Stimulated activated naive B cell treated with anti-CD40 and anti-IgM and Interleukin-4, amounts not matched to agents 10 μg/mL and 1 μg/mL and 100 μg/mL, for 72 hours (primary cell): ENCODE measurements around the gene GATB.
A peak's percentile ranks its signal among the peaks of the same experiment; 100 is the strongest.

Source experiments
- ATAC-seq, 2 donors: fragments of 150-1000 bp; cut with Tn5 transposase; replicated peaks; 2 replicates each; pipeline ENCODE4 v1.10.0; 2021; ENCODE audit warnings: moderate library complexity in 1 of 2
- DNase-seq: peaks from one replicate; pipeline ENCODE4 v3.0.0; 2021
- H3K27ac Mint-ChIP-seq: one replicate; pipeline ENCODE4 v1.8.0; 2022; ENCODE audit warnings: mild to moderate bottlenecking, mixed read lengths
- H3K27me3 Mint-ChIP-seq, 2 donors: one replicate each; pipeline ENCODE4 v1.8.0; 2022; ENCODE audit warnings: mixed read lengths in 2 of 2
- H3K36me3 Mint-ChIP-seq, 2 donors: one replicate each; pipeline ENCODE4 v1.8.0; 2022; ENCODE audit warnings: mixed read lengths in 2 of 2, mild to moderate bottlenecking in 1 of 2
- H3K4me1 Mint-ChIP-seq, 2 donors: one replicate each; pipeline ENCODE4 v1.8.0; 2022; ENCODE audit warnings: mixed read lengths in 2 of 2, mild to moderate bottlenecking in 1 of 2
- H3K4me3 Mint-ChIP-seq, 2 donors: one replicate each; pipeline ENCODE4 v1.8.0; 2022; ENCODE audit warnings: mild to moderate bottlenecking in 2 of 2, mixed read lengths in 2 of 2, moderate library complexity in 1 of 2
- H3K9me3 Mint-ChIP-seq, 2 donors: one replicate each; pipeline ENCODE4 v1.8.0; 2022; ENCODE audit warnings: mixed read lengths in 2 of 2, mild to moderate bottlenecking in 1 of 2

The GATB gene

DNA sequence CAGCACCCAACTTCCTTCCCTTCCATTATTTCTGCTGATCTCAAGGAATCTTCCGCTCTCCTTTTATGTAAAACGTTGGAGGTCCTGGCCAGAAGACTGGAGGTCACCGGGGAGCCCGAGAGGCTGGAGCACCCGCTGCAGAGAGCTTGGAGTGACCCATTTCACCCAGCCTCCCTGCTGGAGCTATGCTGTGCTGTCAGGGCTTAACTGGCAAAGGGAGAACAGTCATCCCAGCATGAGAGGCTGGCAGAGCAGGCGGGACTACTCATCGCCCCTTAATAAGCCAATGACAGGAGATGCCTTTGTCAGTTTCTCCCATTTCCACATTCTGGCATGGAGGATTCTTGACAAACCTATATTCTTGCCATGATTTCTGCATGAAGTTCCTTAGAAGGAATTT lies 98.9 kb downstream of the GATB start:
- DNase-seq, result no peak
- H3K27ac Mint-ChIP-seq, result no peak overlapping the region
- H3K9me3 Mint-ChIP-seq, result no peaks in the 10 kb centered on the region
- H3K4me1 Mint-ChIP-seq, result no peaks in the 10 kb centered on the region
- no peaks in the 10 kb centered on the region for H3K36me3 Mint-ChIP-seq
- H3K27me3 Mint-ChIP-seq, result no peaks in the 10 kb centered on the region
- no peak overlapping the region for H3K4me3 Mint-ChIP-seq
- ATAC-seq, result no peak

DNA sequence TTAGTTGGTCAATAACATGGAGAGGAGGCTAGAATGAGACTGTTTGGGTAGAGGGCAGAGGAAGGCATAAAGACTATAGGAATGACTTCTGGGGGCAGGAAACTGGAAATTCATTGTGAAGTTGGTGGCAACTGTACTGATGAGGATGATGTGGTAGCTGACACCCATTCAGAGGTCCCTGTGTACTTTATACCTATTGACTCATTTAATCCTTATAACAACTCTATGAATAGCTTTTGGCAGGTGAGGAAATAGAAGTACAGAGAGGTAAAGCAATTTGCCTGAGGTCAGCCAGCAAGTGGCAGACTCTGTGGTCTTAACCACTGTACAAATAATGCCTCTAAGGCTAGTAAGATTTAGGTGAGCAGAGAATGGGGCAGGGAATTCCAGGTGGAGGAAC lies 100.1 kb downstream of the GATB start:
- no peak overlapping the region for H3K4me3 Mint-ChIP-seq
- ATAC-seq (no peak), DNase-seq (no peak)
- H3K27me3 Mint-ChIP-seq, result no peaks in the 10 kb centered on the region
- H3K4me1 Mint-ChIP-seq, result no peaks in the 10 kb centered on the region
- H3K9me3 Mint-ChIP-seq, result no peaks in the 10 kb centered on the region
- no peaks in the 10 kb centered on the region for H3K36me3 Mint-ChIP-seq
- no peak overlapping the region for H3K27ac Mint-ChIP-seq

DNA sequence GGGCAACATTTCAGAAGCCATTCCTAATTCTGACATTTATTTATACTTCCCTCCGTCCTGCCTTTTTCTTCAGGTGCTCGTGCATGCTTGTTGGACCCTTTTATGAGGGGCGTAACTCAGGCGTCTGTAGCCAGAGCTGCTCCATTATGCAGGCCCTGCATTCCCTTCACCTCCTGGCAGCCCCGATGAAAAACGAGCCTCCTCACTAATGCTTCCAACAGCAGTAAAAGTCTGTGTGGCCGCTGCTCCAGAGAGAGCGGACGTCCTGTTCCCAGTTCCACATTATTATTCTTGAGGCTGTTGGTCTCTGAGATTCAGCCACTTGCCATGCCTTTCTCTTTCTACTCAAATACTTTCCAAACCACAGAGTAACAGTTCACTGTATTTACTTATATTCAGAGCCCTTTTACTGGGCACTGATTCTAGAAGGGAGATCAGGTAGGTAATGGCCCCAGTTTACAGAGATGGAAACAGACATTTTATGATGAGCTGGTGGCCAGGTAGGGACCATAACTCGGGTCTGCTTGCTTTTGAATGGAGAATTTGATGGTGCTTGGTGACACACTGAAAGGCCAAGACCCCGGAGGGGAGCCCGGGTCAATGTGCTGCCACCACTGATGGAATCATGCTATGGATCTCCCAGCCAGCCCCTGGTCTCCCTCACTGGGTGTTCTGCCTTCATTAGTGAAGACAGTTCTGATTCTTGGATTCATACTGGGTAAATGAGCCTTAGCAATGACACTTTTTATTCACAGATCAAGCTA lies 101.0 kb downstream of the GATB start:
- no peaks in the 10 kb centered on the region for H3K36me3 Mint-ChIP-seq
- DNase-seq, result no peak
- ATAC-seq, result no peak
- H3K27ac Mint-ChIP-seq, result no peak overlapping the region
- H3K4me1 Mint-ChIP-seq, result no peaks in the 10 kb centered on the region
- H3K4me3 Mint-ChIP-seq, result no peak overlapping the region
- H3K27me3 Mint-ChIP-seq, result no peaks in the 10 kb centered on the region
- no peaks in the 10 kb centered on the region for H3K9me3 Mint-ChIP-seq

DNA sequence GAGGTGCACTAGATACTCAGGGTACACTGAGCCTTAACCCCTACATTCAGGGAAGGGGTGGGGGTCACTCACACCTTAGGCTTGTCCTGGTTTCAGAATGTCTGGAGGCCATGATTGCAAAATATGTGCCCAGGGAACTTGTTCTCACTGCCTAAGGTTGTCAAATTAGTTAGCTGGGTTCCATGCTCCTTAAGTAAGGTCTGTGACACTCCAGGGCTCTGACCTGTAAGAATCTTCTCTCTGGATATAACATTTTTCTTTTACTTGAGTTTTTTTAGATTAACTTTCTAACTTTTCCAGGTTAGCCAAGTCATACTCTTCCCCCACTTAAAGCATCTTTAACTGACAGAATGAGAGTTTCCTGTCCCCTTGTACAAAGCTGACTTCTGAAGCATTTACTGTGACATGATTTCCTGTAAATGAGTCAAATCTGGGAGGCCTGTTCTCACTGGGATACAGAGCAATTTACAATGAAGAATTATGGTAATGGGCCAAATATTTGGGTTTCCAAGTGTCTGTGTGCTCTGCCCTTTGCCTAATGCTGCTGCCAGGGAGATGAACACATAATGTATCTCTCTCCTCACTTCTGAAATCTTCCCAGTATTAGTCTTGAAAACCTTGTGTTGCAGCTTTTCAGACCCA lies 101.7 kb downstream of the GATB start:
- Mint-ChIP-seq H3K27ac (no peak overlapping the region), H3K4me3 (no peak overlapping the region), H3K9me3 (no peaks in the 10 kb centered on the region), H3K27me3 (no peaks in the 10 kb centered on the region), H3K4me1 (no peaks in the 10 kb centered on the region), H3K36me3 (no peaks in the 10 kb centered on the region)
- peak in 1 of 2 donors; percentile 50 for ATAC-seq
- DNase-seq, result no peak

DNA sequence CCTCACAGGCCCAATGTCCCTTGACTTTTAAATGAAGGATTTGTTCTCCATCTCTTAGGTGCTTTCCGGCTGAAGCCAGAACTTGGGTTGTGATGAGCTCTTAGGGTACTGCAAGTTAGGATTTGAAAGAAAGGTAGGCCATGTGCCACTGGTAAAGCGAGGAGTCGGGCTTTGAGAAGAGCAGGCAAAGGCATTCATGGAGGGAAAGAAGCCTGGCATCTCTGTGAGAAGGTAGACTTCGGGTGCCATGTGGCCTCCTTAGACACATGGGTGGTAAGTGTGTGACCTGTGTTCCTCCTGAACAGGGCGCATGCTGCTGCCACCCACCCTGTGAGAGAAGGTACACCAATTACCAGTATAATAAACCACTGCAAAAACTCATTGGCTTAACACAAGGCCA lies 102.9 kb downstream of the GATB start:
- H3K9me3 Mint-ChIP-seq, result no peaks in the 10 kb centered on the region
- no peak for ATAC-seq

DNA sequence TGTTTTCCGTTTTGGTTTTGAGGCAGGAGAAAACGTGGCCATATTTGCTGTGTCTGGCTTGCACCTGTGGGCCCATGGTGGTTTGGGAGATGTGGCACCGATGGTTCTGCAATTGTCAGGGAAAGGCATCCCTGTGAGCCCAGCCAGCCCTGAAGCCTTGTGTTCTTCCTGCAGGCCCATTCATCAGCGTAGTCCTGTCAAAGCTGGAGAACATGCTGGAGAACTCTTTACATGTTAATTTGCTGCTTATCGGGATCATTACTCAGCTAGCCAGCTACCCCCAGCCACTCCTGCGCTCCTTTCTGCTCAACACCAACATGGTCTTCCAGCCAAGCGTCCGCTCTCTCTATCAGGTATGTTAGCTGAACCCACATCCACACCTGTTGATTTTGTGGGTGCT lies 104.7 kb downstream of the GATB start:
- no peaks in the 10 kb centered on the region for H3K4me1 Mint-ChIP-seq
- no peaks in the 10 kb centered on the region for H3K9me3 Mint-ChIP-seq
- no peaks in the 10 kb centered on the region for H3K36me3 Mint-ChIP-seq
- no peak overlapping the region for H3K27ac Mint-ChIP-seq
- no peak overlapping the region for H3K4me3 Mint-ChIP-seq
- peaks cover 0 to 3% of the 10 kb centered on the region in 2 donors for H3K27me3 Mint-ChIP-seq
- DNase-seq (no peak), ATAC-seq (no peak)

More for the DNA sequence above, 102.9 kb downstream of the GATB start:
- no peak overlapping the region for H3K27ac Mint-ChIP-seq
- H3K4me1 Mint-ChIP-seq, result no peaks in the 10 kb centered on the region
- H3K27me3 Mint-ChIP-seq, result no peaks in the 10 kb centered on the region
- no peaks in the 10 kb centered on the region for H3K36me3 Mint-ChIP-seq
- no peak overlapping the region for H3K4me3 Mint-ChIP-seq
- no peak for DNase-seq

DNA sequence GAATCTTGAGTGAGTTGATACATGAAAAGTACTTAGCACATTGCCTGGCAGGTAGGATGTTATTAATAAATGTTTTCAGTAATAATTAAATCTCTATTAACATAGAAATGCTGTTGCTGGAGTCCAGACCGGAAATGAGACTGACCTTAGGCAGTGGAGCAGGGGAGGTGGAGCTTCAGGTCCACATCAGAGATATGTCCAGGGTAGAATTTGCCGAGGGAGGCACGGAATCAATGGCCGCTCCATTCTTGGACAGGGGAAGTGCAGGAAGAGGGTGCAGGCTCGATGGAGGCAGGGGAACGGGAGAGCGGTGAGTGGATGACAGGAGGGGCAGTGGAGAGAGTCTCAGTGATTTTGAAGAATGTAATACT lies 107.3 kb downstream of the GATB start:
- ATAC-seq (no peak), DNase-seq (no peak)
- no peak overlapping the region for H3K27ac Mint-ChIP-seq
- H3K9me3 Mint-ChIP-seq, result no peaks in the 10 kb centered on the region
- H3K36me3 Mint-ChIP-seq, result no peaks in the 10 kb centered on the region
- H3K4me3 Mint-ChIP-seq, result no peak overlapping the region
- no peaks in the 10 kb centered on the region for H3K4me1 Mint-ChIP-seq
- peaks cover 3 to 7% of the 10 kb centered on the region in 2 donors for H3K27me3 Mint-ChIP-seq

DNA sequence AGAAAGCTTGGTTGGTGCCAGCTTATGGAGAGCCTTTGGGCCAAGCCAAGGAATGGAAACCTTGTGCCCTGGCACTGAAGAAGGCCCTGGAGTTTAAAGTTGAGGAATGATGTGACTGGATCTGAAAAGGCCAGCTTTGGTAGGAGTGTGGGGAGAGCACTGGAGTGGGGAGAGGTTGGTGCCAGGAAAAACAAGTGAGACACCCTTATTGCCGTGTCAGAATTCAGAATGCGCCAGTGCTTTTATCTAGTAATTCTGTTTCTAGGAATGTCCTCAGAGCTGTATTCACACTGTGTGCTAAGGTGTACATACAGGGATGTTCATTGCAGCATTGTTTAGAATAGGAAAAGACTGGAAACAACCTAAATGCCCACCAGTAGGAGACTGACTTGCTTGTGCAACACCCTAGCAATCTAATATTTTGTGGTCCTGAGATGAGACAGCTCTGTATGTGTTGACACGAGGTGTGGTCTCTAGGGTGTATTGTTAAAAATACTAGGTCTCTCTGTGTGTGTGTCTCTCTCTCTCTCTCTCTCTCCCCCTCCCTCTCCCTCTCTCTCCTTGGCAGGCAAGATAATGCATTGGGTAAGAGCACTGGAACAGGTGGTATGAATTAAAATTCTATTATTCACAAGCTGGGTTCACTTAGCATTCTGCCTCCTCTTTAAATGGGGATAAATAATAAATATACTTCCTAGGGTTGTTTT lies 107.8 kb downstream of the GATB start:
- Mint-ChIP-seq H3K27me3 (peaks cover 3 to 7% of the 10 kb centered on the region in 2 donors), H3K4me3 (no peak overlapping the region), H3K27ac (no peak overlapping the region), H3K36me3 (no peaks in the 10 kb centered on the region), H3K4me1 (no peaks in the 10 kb centered on the region), H3K9me3 (no peaks in the 10 kb centered on the region)
- ATAC-seq (no peak), DNase-seq (no peak)

DNA sequence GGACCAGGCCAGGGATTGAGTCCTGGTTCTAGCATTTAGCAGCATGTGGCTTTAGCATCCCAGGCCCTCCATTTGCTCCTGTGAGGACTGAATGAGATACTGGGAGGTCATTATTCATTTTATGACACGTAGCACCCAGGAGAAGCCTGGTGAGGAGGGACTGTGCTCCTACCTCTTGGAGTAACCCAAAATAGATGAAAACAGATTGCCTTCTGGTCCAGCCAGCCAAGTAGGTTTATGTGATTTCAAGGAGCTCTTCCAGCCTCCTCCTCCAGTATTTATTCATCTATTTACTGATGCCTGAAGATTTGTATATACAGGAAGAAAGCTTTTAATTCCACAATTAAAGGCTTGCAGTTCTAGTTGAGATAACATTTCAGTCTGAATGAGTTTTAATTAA lies 109.3 kb downstream of the GATB start:
- H3K27me3 Mint-ChIP-seq, result peaks cover 3 to 7% of the 10 kb centered on the region in 2 donors
- no peak overlapping the region for H3K27ac Mint-ChIP-seq
- ATAC-seq, result no peak
- H3K4me3 Mint-ChIP-seq, result no peak overlapping the region
- H3K36me3 Mint-ChIP-seq, result no peaks in the 10 kb centered on the region
- H3K9me3 Mint-ChIP-seq, result no peaks in the 10 kb centered on the region
- no peaks in the 10 kb centered on the region for H3K4me1 Mint-ChIP-seq
- DNase-seq, result no peak

DNA sequence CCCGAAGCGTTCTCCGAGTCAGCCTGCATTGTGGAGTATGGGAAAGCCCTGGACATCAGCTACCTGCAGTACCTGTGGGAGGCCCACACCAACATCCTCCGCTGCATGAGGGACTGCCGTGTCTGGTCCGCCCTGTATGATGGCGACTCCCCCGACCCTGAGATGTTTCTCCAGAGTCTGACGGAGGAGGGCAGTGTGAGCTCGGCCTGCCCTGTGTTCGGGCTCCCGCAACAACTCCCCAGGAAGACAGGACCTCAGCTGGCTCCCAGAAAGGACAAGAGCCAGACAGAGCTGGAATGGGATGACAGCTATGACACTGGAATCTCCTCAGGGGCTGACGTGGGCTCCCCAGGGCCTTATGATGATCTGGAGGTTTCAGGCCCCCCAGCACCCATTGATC lies 111.3 kb downstream of the GATB start:
- no peaks in the 10 kb centered on the region for H3K9me3 Mint-ChIP-seq
- no peak overlapping the region for H3K4me3 Mint-ChIP-seq
- DNase-seq, result no peak
- ATAC-seq, result no peak
- no peaks in the 10 kb centered on the region for H3K4me1 Mint-ChIP-seq
- peaks cover 7% of the 10 kb centered on the region in 2 donors for H3K27me3 Mint-ChIP-seq
- H3K36me3 Mint-ChIP-seq, result no peaks in the 10 kb centered on the region
- H3K27ac Mint-ChIP-seq, result no peak overlapping the region

DNA sequence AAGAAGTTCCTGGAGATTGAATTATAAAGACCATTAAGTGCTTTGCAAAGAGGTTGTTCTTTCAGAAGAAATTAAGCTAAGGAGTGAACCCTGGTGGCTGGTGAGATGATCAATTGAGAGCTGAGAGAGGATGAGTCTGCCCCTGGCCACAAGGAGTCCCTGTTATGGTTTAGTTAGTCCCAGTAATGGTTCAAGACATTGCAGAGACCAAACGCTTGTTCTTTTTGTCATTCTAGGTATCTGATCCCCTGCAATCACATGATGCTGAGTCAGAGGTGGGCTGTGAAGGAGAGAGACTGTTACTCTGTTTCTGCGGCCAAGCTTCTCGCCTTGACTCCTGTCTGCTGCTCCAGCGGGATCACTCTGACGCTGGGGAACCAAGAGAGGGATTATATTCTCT lies 114.5 kb downstream of the GATB start:
- Mint-ChIP-seq H3K27me3 (peaks cover 5 to 7% of the 10 kb centered on the region in 2 donors), H3K4me3 (no peak overlapping the region), H3K4me1 (no peaks in the 10 kb centered on the region), H3K9me3 (no peaks in the 10 kb centered on the region), H3K36me3 (no peaks in the 10 kb centered on the region), H3K27ac (no peak overlapping the region)
- DNase-seq (no peak), ATAC-seq (no peak)

DNA sequence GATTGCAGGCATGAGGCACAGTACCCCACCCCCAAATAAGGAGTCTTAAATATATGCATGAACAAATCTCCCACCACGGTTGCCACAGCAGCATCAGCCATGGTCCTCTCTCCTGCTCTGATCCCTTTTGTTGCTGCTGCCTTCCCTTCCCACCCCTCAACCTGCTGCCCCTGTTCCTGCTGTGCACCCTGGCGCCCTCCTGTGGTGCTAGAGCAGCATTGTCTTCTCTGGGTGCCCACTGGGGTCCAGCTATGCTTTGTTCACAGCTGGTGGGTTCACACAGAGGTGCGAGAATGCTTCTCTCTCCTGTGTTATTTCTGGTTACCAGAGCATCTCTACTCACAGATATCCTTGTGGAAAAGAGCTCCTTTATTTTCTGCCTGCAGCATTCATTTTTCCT lies 116.2 kb downstream of the GATB start:
- DNase-seq, result no peak
- ATAC-seq, result no peak
- Mint-ChIP-seq H3K36me3 (no peaks in the 10 kb centered on the region), H3K9me3 (no peaks in the 10 kb centered on the region), H3K27ac (no peak overlapping the region), H3K4me1 (no peaks in the 10 kb centered on the region), H3K4me3 (no peak overlapping the region), H3K27me3 (peaks cover 2 to 5% of the 10 kb centered on the region in 2 donors)

DNA sequence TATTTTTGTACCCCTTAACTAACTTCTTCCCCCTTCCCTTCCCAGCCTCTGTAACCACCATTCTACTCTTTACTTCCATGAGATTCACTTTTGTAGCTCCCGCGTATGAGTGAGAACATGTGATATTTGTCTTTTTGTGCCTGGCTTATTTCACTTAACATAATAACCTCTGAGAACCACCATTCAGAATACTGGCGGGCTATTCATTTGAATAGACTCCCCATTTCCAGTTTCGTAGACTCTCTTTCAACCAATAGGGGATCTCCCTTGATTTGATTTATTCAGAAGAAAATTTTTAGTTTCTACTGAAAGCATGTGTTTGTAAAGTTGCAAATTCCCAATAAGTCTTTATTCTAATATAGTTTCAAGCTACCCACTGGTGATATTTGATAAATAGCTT lies 117.2 kb downstream of the GATB start:
- H3K4me3 Mint-ChIP-seq, result no peak overlapping the region
- no peaks in the 10 kb centered on the region for H3K9me3 Mint-ChIP-seq
- no peaks in the 10 kb centered on the region for H3K4me1 Mint-ChIP-seq
- H3K27me3 Mint-ChIP-seq, result peaks cover 0 to 5% of the 10 kb centered on the region in 2 donors
- DNase-seq, result no peak
- no peak overlapping the region for H3K27ac Mint-ChIP-seq
- ATAC-seq, result no peak
- H3K36me3 Mint-ChIP-seq, result no peaks in the 10 kb centered on the region

DNA sequence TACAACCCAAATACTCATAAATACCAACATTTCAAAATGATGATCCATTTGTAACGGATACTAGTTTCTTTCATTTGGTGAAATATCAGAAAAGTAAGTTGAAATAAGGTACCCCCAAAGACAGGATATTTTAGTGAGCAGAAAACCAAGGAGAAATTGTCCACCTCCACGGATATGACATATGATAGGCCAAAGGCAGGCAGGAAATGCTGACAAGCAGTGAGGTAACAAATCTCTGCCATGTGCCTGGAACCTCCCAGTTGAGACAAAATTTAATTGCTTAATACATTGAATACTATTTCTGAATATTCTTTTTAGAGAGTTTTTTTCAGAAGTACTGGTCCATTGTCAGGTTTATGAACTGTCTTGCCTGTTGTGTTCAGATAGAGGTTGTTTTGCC lies 118.8 kb downstream of the GATB start:
- H3K27ac Mint-ChIP-seq, result no peak overlapping the region
- no peaks in the 10 kb centered on the region for H3K4me1 Mint-ChIP-seq
- peaks cover 6 to 12% of the 10 kb centered on the region in 2 donors for H3K27me3 Mint-ChIP-seq
- no peaks in the 10 kb centered on the region for H3K9me3 Mint-ChIP-seq
- H3K4me3 Mint-ChIP-seq, result no peak overlapping the region
- no peak for DNase-seq
- ATAC-seq, result no peak
- H3K36me3 Mint-ChIP-seq, result no peaks in the 10 kb centered on the region

DNA sequence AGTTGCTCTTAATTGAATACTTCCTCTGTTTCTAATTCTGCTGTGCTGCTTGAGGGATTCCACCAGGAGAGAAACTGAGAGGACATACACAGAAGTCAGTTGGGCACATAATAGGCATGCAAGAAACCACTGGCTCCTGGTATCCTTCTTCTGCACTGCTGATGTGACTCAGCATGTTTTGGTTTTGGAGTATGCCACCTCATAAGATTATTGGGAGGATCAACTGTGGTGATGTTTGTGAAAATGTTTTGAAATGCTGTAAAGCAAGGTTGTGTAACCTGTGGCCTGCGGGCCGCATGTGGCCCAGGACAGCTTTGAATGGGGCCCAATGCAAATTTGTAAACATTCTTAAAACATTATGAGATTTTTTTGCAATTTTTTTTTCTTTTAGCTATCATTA lies 119.6 kb downstream of the GATB start:
- Mint-ChIP-seq H3K4me3 (no peak overlapping the region), H3K36me3 (no peaks in the 10 kb centered on the region), H3K27ac (no peak overlapping the region), H3K4me1 (no peaks in the 10 kb centered on the region), H3K27me3 (peaks cover 6 to 12% of the 10 kb centered on the region in 2 donors), H3K9me3 (no peaks in the 10 kb centered on the region)
- ATAC-seq (no peak), DNase-seq (no peak)
